Endothelial cell of umbilical vein (primary cell): ENCODE data around the gene SLA2. TPM values are rescaled to one million over a fixed set of nuclear protein-coding genes. Genes with fewer than 3 reads are reported as not detected.

Experiments
- BruUV-seq: library from RNA; stranded (reverse); fragments of 400-500 nt; replicated peaks from 2 replicates; lab custom pipeline; 2021; lab: Mats Ljungman, UMichigan
- CTCF ChIA-PET: fragments of 300-600, 350-600 bp; sonication (Branson Sonifier 250); formaldehyde crosslinking; loops from one replicate; lab custom pipeline; 2021; ENCODE audit warnings: antibody characterized with exemption, inconsistent platforms; lab: Charles Lee
- POLR2A ChIA-PET: fragments of 300-600, 350-600 bp; sonication (Branson Sonifier 250); formaldehyde crosslinking; loops from one replicate; lab custom pipeline; 2021; ENCODE audit warnings: antibody characterized with exemption, inconsistent platforms; lab: Charles Lee
- DNase-seq: peaks from one replicate; pipeline ENCODE4 v3.0.0-alpha.2; 2011; ENCODE audit warnings: low read depth, low spot score
- FAIRE-seq: peaks from 2 replicates; lab custom pipeline; 2011; peaks lifted over from hg19 to GRCh38; lab: Jason Lieb, UNC
- H2AFZ ChIP-seq: 2 replicates; pipeline ENCODE4 v1.6.0; 2012; ENCODE audit warnings: low read depth, low read length, control low read depth, inconsistent platforms
- H3K27ac ChIP-seq: 2 replicates; pipeline ENCODE4 v1.5.1; 2011; ENCODE audit warnings: low read depth, mild to moderate bottlenecking, control low read depth, low read length, moderate library complexity; ENCODE audit not compliant: insufficient read depth
- H3K27me3 ChIP-seq, 2 experiments: 2 replicates each; pipeline versions ENCODE4 v1.6.0 to v1.6.1; 2011; ENCODE audit warnings: low read length in 2 of 2, mixed read lengths in 1 of 2; ENCODE audit not compliant: control insufficient read depth in 2 of 2, insufficient read depth in 2 of 2
- H3K36me3 ChIP-seq, 2 experiments: 2 replicates in 1 of 2; 3 replicates in 1 of 2; pipeline ENCODE4 v1.5.1; 2011; ENCODE audit warnings: low read length in 2 of 2, mild to moderate bottlenecking in 1 of 2, moderate library complexity in 1 of 2; ENCODE audit not compliant: control insufficient read depth in 2 of 2, insufficient read depth in 2 of 2; ENCODE audit errors: extremely low read depth in 1 of 2
- H3K4me1 ChIP-seq: 3 replicates; pipeline ENCODE4 v1.5.1; 2011; ENCODE audit warnings: mild to moderate bottlenecking, low read length; ENCODE audit not compliant: control insufficient read depth, insufficient read depth; ENCODE audit errors: extremely low read depth
- H3K4me2 ChIP-seq: 2 replicates; pipeline ENCODE4 v1.6.1; 2011; ENCODE audit warnings: low read length, control low read depth, mixed read lengths; ENCODE audit not compliant: insufficient read depth
- H3K4me3 ChIP-seq, 3 experiments: fragments of 200-600 bp in 1 of 3; sonication (generic), shearing (Covaris generic) in 1 of 3; replicated peaks in 1 of 3; 2 replicates each; pipeline ENCODE4 v1.5.1; 2011 to 2016; ENCODE audit warnings: control low read depth in 3 of 3, low read length in 3 of 3, mild to moderate bottlenecking in 2 of 3, inconsistent platforms in 1 of 3, low read depth in 1 of 3, moderate library complexity in 1 of 3; ENCODE audit not compliant: insufficient read depth in 1 of 3
- H3K79me2 ChIP-seq: 2 replicates; pipeline ENCODE4 v1.6.0; 2012; ENCODE audit warnings: low read length, inconsistent platforms; ENCODE audit not compliant: control insufficient read depth, insufficient read depth
- H3K9ac ChIP-seq: replicated peaks from 2 replicates; pipeline ENCODE3; 2011; ENCODE audit warnings: low read length, control low read depth; ENCODE audit not compliant: insufficient read depth; ENCODE audit errors: extremely low read depth
- H3K9me1 ChIP-seq: replicated peaks from 3 replicates; pipeline ENCODE4 v1.6.0; 2011; ENCODE audit warnings: mild to moderate bottlenecking, low read length; ENCODE audit not compliant: control insufficient read depth, insufficient read depth; ENCODE audit errors: extremely low read depth
- H3K9me3 ChIP-seq: replicated peaks from 2 replicates; pipeline ENCODE4 v1.5.1; 2012; ENCODE audit warnings: low read length, inconsistent platforms; ENCODE audit not compliant: control insufficient read depth, insufficient read depth
- H4K20me1 ChIP-seq: replicated peaks from 2 replicates; pipeline ENCODE3; 2011; ENCODE audit warnings: mild to moderate bottlenecking, low read length; ENCODE audit not compliant: control insufficient read depth, insufficient read depth; ENCODE audit errors: extremely low read depth
- EZH2 ChIP-seq: IDR thresholded peaks from 2 replicates; pipeline ENCODE4 v1.6.1; 2012; ENCODE audit warnings: borderline replicate concordance, low read depth, mild to moderate bottlenecking, moderate library complexity, low read length, inconsistent platforms; ENCODE audit not compliant: severe bottlenecking
- FOS ChIP-seq: IDR thresholded peaks from 2 replicates; pipeline ENCODE4 v1.6.1; 2011; ENCODE audit warnings: mild to moderate bottlenecking, low read length, moderate library complexity, borderline replicate concordance; ENCODE audit not compliant: insufficient read depth
- GATA2 ChIP-seq: IDR thresholded peaks from 2 replicates; pipeline ENCODE4 v1.7.0; 2011; ENCODE audit warnings: low read depth, mild to moderate bottlenecking, moderate library complexity, mixed read lengths, low read length; ENCODE audit not compliant: insufficient read length, insufficient read depth
- JUN ChIP-seq: IDR thresholded peaks from 2 replicates; pipeline ENCODE4 v1.6.1; 2011; ENCODE audit warnings: borderline replicate concordance, low read depth; ENCODE audit not compliant: insufficient read length, insufficient read depth
- MYC ChIP-seq: IDR thresholded peaks from one replicate; pipeline ENCODE4 v1.6.1; 2011; ENCODE audit warnings: mild to moderate bottlenecking, low read depth, low read length
- POLR2A ChIP-seq: IDR thresholded peaks from 2 replicates; pipeline ENCODE4 v1.6.1; 2012; ENCODE audit warnings: low read depth, mild to moderate bottlenecking, control low read depth, low read length
- POLR2AphosphoS5 ChIP-seq: IDR thresholded peaks from 2 replicates; pipeline ENCODE4 v1.6.1; 2012; ENCODE audit warnings: low read depth, mild to moderate bottlenecking, control low read depth, low read length, moderate library complexity; ENCODE audit not compliant: insufficient read depth
- dilution Hi-C: fragments of 300-500 bp; cut with MboI; formaldehyde crosslinking; loops from one replicate; pipeline ENCODE4 v1.15.0; 2019; ENCODE audit warnings: low sequenced_read_pairs; ENCODE audit not compliant: extremely low pct_ligation_motif_present
- intact Hi-C: fragments of 100-400 bp; cut with micrococcal nuclease; formaldehyde crosslinking; loops from one replicate; pipeline ENCODE4 v1.10.0; 2022
- polyA plus RNA-seq, 4 experiments: library from polyadenylated mRNA; depleted of rRNA in 3 of 4; stranded (reverse) in 3 of 4; unstranded in 1 of 4; fragments of >200 nt; gene quantifications; 2 replicates each; pipeline versions ENCODE4 v1.2.1 to v1.2.3, GENCODE V29; 2011 to 2012; ENCODE audit warnings: missing spikeins in 1 of 4
- total RNA-seq: library from RNA; stranded (reverse); gene quantifications from 2 replicates; pipeline ENCODE4 v1.2.3, GENCODE V29; 2021
- TF ChIP-seq, protein P1 (sequence below), 2 donors: IDR thresholded peaks; 1 replicate in 1 of 2; 2 replicates in 1 of 2; pipeline ENCODE4 v1.5.1; 2011; ENCODE audit warnings: low read length in 2 of 2, mild to moderate bottlenecking in 2 of 2, moderate library complexity in 2 of 2, control low read depth in 1 of 2, inconsistent platforms in 1 of 2, low read depth in 1 of 2; ENCODE audit not compliant: insufficient read depth in 1 of 2; ENCODE audit errors: extremely low read depth in 1 of 2
- TF ChIP-seq, protein P2 (sequence below): IDR thresholded peaks from 2 replicates; pipeline ENCODE4 v1.6.1; 2011; ENCODE audit not compliant: insufficient read depth, insufficient read length

Gene SLA2
- total and polyA plus RNA-seq, 2 donors (not counting 3 experiments of a cell fraction or from before 2014, with no cell fraction given) = not detected

DNA sequence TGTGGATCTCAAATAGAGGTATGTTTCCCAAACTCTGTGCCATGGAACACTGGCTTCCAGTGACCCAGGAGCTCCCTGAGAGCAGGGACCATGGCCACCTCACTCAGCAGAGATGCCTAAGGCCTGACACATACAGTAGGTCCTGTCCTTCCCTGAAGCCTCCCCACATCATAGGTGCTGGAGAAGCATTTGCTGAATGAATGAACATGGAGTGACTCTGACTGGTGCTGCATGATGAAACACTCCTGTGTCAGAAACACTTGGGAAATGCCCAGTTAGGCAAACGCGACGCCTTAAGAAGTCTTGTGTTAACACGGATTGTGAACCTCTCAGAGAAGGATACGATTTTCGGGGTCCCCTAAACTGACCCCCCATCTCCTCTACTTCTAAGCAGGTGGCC, 14.3 kb downstream of the SLA2 start:
- DNase-seq (no peak), FAIRE-seq (no peak)
- H2AFZ ChIP-seq = no peak overlapping the region
- dilution Hi-C loops (no loop called here), intact Hi-C loops (no loop called here)
- no TSS peak for BruUV-seq
- TF ChIP-seq MYC (no peak), GATA2 (no peak), JUN (no peak), POLR2A (no peak), EZH2 (no peak), POLR2AphosphoS5 (no peak), FOS (no peak)
- TF ChIP-seq, protein P1, sequence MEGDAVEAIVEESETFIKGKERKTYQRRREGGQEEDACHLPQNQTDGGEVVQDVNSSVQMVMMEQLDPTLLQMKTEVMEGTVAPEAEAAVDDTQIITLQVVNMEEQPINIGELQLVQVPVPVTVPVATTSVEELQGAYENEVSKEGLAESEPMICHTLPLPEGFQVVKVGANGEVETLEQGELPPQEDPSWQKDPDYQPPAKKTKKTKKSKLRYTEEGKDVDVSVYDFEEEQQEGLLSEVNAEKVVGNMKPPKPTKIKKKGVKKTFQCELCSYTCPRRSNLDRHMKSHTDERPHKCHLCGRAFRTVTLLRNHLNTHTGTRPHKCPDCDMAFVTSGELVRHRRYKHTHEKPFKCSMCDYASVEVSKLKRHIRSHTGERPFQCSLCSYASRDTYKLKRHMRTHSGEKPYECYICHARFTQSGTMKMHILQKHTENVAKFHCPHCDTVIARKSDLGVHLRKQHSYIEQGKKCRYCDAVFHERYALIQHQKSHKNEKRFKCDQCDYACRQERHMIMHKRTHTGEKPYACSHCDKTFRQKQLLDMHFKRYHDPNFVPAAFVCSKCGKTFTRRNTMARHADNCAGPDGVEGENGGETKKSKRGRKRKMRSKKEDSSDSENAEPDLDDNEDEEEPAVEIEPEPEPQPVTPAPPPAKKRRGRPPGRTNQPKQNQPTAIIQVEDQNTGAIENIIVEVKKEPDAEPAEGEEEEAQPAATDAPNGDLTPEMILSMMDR (IDR thresholded peaks at IDR 0.05; ENCODE audit: extremely low read depth in 1 of 2, insufficient read depth in 1 of 2, low read depth in 1 of 2, low read length in 2 of 2) = no peak
- TF ChIP-seq, protein P2, sequence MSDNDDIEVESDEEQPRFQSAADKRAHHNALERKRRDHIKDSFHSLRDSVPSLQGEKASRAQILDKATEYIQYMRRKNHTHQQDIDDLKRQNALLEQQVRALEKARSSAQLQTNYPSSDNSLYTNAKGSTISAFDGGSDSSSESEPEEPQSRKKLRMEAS = no peak
- H3K4me2 ChIP-seq = no peak overlapping the region
- H3K27me3 ChIP-seq = no peaks in the 10 kb centered on the region
- H3K79me2 ChIP-seq = no peaks in the 10 kb centered on the region
- no peaks in the 10 kb centered on the region for H3K4me1 ChIP-seq
- no peaks in the 10 kb centered on the region for H3K9me3 ChIP-seq
- CTCF ChIA-PET = interaction anchor here (0.6 kb wide), 1 partner anchor 94 kb away, joined by 4 read pairs; no protein-coding TSS in a partner anchor
- POLR2A ChIA-PET = no interaction called here
- H3K36me3 ChIP-seq = no peaks in the 10 kb centered on the region
- H3K27ac ChIP-seq = no peak overlapping the region
- no peak overlapping the region for H3K9ac ChIP-seq
- H3K4me3 ChIP-seq = no peak overlapping the region
- H3K9me1 ChIP-seq = no peaks in the 10 kb centered on the region
- no peaks in the 10 kb centered on the region for H4K20me1 ChIP-seq
